Thyroid gland (tissue), 4 donors: ENCODE measurements around the gene LMAN2L. TPM values are rescaled to one million over a fixed set of nuclear protein-coding genes. Genes with fewer than 3 reads are reported as not detected.

Experiments
- DNase-seq, 2 donors: peaks; one replicate each; pipeline ENCODE4 v3.0.0-alpha.2; 2019
- H3K27ac ChIP-seq, 3 donors: fragments of 200-600 bp; sonication (generic); 1 replicate in 2 of 3; 2 replicates in 1 of 3; pipeline ENCODE4 v1.5.1; 2016 to 2019; ENCODE audit warnings: mild to moderate bottlenecking in 1 of 3, moderate library complexity in 1 of 3
- H3K27me3 ChIP-seq: fragments of 200-600 bp; sonication (generic); one replicate; pipeline ENCODE4 v1.5.1; 2019
- H3K36me3 ChIP-seq, 2 donors: fragments of 200-600 bp; sonication (generic); one replicate each; pipeline ENCODE4 v1.5.1; 2016 to 2019
- H3K4me1 ChIP-seq, 2 donors: fragments of 200-600 bp; sonication (generic); one replicate each; pipeline ENCODE4 v1.5.1; 2017 to 2019
- H3K4me3 ChIP-seq, 3 donors: fragments of 200-600 bp; sonication (generic); replicated peaks in 1 of 3; 1 replicate in 2 of 3; 2 replicates in 1 of 3; pipeline ENCODE4 v1.5.1; 2016; ENCODE audit warnings: mild to moderate bottlenecking in 1 of 3
- H3K9me3 ChIP-seq: fragments of 200-600 bp; sonication (generic); one replicate; pipeline ENCODE4 v1.5.1; 2017
- CTCF ChIP-seq, 6 experiments: fragments of 200-600 bp in 3 of 6; fragments of 450-650 bp in 3 of 6; sonication (generic) in 3 of 6; IDR thresholded peaks; one replicate each; pipeline ENCODE4 v1.5.1; 2016 to 2019; ENCODE audit warnings: antibody characterized with exemption in 6 of 6, mild to moderate bottlenecking in 2 of 6, inconsistent platforms in 1 of 6, moderate library complexity in 1 of 6
- POLR2A ChIP-seq, 2 donors: fragments of 450-650 bp; IDR thresholded peaks; one replicate each; pipeline ENCODE4 v1.6.1; 2017; ENCODE audit warnings: antibody characterized with exemption in 2 of 2, mild to moderate bottlenecking in 2 of 2, moderate library complexity in 1 of 2
- WGBS, 2 donors: methylation state at CpG; one replicate each; pipeline ENCODE4 v1.1.5; 2017; 5-methylcytosine and 5-hydroxymethylcytosine counted together
- intact Hi-C: fragments of 100-400 bp; cut with DNase I; formaldehyde crosslinking; loops from one replicate; pipeline ENCODE4 v1.15.1; 2023
- total RNA-seq, 4 donors: library from RNA; depleted of rRNA; stranded (reverse); fragments of >200 nt; gene quantifications; one replicate each; pipeline ENCODE4 v1.2.3, GENCODE V29; 2016

Gene LMAN2L
- total RNA-seq, 4 donors from 2014 or later, result 22.8 to 32.9 (median 29.2) TPM

DNA sequence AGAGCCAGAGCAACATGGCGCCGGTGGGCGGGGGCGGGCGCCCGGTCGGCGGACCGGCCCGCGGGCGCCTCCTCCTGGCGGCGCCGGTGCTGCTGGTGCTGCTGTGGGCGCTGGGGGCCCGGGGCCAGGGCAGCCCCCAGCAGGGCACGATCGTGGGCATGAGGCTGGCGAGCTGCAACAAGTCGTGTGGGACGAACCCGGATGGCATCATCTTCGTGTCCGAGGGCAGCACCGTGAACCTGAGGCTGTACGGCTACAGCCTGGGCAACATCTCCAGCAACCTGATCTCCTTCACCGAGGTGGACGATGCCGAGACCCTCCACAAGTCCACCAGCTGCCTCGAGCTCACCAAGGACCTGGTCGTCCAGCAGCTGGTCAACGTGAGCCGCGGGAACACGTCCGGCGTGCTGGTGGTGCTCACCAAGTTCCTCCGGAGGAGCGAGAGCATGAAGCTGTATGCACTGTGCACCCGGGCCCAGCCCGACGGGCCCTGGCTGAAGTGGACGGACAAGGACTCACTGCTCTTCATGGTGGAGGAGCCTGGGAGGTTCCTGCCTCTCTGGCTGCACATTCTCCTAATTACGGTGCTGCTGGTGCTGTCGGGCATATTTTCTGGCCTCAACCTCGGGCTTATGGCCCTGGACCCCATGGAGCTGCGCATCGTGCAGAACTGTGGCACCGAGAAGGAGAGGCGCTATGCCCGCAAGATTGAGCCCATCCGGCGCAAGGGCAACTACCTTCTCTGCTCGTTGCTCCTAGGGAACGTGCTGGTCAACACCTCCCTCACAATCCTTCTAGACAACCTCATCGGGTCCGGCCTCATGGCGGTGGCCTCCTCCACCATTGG lies 21.3 kb upstream of the LMAN2L start:
- WGBS, 2 donors, result 35 to 98% methylated on average over 8 to 12 of the region's 59 CpGs
- H3K4me1 ChIP-seq, result peaks cover 39 to 48% of the 10 kb centered on the region in 2 donors
- H3K27me3 ChIP-seq, result no peaks in the 10 kb centered on the region
- H3K27ac ChIP-seq, result peak overlapping the region; percentile 2 to 85 (median 67)
- intact Hi-C loops, result loop anchor here (2.0 to 5.0 kb wide), 2 partner anchors 20 to 124 kb away; partner anchors contain the start of genes KANSL3 and LMAN2L
- no peaks in the 10 kb centered on the region for H3K9me3 ChIP-seq
- TF ChIP-seq CTCF (IDR thresholded peaks at IDR 0.05), result peak in 4 of 6 experiments; percentile 27 to 65 (median 64)
- TF ChIP-seq POLR2A (IDR thresholded peaks at IDR 0.05), result no peak
- H3K4me3 ChIP-seq, result peak overlapping the region in 2 of 3 donors; percentile 1 to 64
- peak; percentile 68 for DNase-seq
- no peaks in the 10 kb centered on the region for H3K36me3 ChIP-seq

DNA sequence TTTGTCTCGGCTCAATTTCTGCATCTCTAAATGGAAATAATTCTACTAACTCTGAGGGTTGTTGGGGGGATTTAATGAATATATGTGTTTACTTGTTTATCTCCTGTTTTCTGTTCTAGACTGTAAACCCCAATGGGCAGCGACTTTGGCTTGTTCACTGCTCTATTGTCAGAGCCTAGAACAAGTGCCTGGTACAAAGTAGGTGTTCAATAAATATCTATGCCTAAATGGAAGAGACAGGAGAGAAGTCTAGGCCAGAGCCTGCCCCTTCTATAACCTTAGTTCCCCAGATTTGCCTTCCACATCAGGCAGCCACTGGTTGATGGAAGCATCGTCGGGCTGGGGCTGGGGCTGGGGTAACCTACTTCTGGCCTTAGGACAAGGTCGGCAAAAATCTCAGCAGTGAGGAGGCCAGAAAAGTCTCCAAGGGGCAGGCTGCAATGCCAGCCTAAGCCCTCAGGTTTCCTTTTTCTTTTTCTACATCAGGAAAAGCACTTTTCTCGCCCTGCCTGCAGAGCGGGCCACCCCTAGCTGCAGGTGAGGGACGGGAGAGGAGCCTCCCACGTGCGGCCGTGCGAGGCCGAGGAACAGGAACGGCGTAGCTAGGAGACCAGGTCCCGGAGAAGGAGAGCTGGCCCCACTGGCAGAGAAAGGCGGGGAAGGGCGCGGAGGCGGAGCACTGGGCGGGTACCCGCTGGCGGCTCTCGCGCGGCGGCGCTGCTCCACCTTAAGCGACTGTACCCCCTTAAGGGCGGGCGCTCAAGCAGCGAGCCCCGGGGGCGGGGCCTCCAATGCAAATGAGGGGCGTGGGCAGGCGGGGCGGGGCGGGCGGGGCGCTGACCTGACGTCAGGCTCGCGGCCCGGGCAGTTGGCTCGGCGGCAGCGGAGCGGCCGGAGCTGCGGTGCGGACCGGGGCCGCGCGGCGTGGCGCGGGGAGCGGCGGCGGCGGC lies 20.4 kb upstream of the LMAN2L start, which contains the start of gene CNNM4:
CNNM4 (plus strand) TSS at position 867 of the 950 bp plus-strand sequence. CDS start 98 bp downstream, outside the sequence.
- H3K27me3 ChIP-seq, result no peaks in the 10 kb centered on the region
- H3K36me3 ChIP-seq, result no peaks in the 10 kb centered on the region
- TF ChIP-seq POLR2A (IDR thresholded peaks at IDR 0.05) (peak in 1 of 2 donors; percentile 82), CTCF (IDR thresholded peaks at IDR 0.05) (peak in 1 of 6 experiments; percentile 24)
- peak within 1 kb of the TSS in 2 of 3 donors; percentile 1 to 64 for H3K4me3 ChIP-seq
- peak within 1 kb of the TSS; percentile 2 to 85 (median 67) for H3K27ac ChIP-seq
- intact Hi-C loops, result loop anchor here (2.0 to 5.0 kb wide), 2 partner anchors 20 to 123 kb away; partner anchors contain the start of genes KANSL3 and LMAN2L
- H3K4me1 ChIP-seq, result peaks cover 38 to 45% of the 10 kb centered on the region in 2 donors
- peak; percentile 98 for DNase-seq
- no peaks in the 10 kb centered on the region for H3K9me3 ChIP-seq
- 10 to 18% methylated on average over 17 to 28 of the region's 62 CpGs for WGBS, 2 donors

DNA sequence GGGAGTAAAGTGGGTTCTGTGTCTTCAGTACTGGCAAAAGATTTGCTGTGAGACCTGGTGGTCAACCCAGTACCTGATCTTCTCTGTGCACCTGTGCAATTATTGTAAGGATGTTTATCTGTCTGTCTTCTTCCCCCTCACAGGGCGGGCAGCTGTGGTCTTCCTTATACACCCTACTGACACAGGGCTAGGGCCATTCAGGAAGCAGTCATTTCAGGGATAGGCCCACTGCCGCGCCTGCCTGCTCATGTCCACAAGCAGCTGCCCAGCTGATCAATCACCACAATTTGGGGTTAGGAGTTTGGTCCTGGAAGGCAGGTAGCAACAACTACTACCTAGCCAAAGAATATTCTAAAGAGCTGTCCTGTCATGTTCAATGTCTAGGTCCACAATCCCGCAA lies 19.7 kb upstream of the LMAN2L start:
- TF ChIP-seq CTCF (IDR thresholded peaks at IDR 0.05) (no peak), POLR2A (IDR thresholded peaks at IDR 0.05) (no peak)
- no peak overlapping the region for H3K27ac ChIP-seq
- WGBS, 2 donors, result 98 to 100% methylated on average over 4 of the region's 4 CpGs
- H3K4me1 ChIP-seq, result peaks cover 36 to 40% of the 10 kb centered on the region in 2 donors
- intact Hi-C loops, result no loop called here
- no peak overlapping the region for H3K4me3 ChIP-seq
- DNase-seq, result no peak
- no peaks in the 10 kb centered on the region for H3K36me3 ChIP-seq
- no peaks in the 10 kb centered on the region for H3K9me3 ChIP-seq
- H3K27me3 ChIP-seq, result no peaks in the 10 kb centered on the region

DNA sequence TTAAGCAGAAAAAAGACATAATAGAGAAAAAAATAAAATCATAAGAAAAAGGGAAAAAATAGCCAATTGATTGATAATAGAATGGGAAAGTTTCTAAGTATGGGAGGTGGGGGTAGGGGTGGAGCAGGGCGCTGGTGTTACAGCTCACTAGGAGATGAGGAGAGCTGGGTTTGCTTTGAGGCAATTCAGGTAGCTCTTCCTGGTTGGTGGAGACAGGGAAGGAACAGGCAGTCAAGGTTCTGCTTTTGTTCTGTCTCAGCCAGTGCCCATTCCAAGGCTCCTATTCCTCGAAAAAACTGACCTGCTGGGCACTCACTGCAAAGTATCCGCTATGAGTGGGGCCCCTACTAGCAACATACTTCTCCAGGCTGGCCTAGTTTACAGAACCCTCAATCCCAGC lies 19.1 kb upstream of the LMAN2L start:
- H3K27me3 ChIP-seq, result no peaks in the 10 kb centered on the region
- 81 to 82% methylated on average over 3 of the region's 3 CpGs for WGBS, 2 donors
- no peaks in the 10 kb centered on the region for H3K9me3 ChIP-seq
- intact Hi-C loops, result no loop called here
- H3K36me3 ChIP-seq, result no peaks in the 10 kb centered on the region
- H3K4me1 ChIP-seq, result peaks cover 31 to 35% of the 10 kb centered on the region in 2 donors
- no peak overlapping the region for H3K4me3 ChIP-seq
- H3K27ac ChIP-seq, result no peak overlapping the region
- no peak for DNase-seq
- TF ChIP-seq POLR2A (IDR thresholded peaks at IDR 0.05) (no peak), CTCF (IDR thresholded peaks at IDR 0.05) (no peak)
